GM18520 (cell line): ENCODE measurements around the gene AGBL4.

Source experiments
- ATAC-seq: cut with Tn5 transposase; IDR thresholded peaks from one replicate; pipeline ENCODE4 v1.9.1; 2021; ENCODE audit not compliant: unreplicated experiment

AGBL4 gene

GRCh38 chr1:48671578-48671977 lies 1352.2 kb downstream of the AGBL4 start:
- ATAC-seq = no peak

- ATAC-seq = no peak
These were observed 1353.3 kb downstream of the AGBL4 start for GRCh38 chr1:48670234-48671020.

- no peak for ATAC-seq
These were observed 1355.4 kb downstream of the AGBL4 start for GRCh38 chr1:48668339-48668738.

- no peak for ATAC-seq
These were observed 1356.0 kb downstream of the AGBL4 start for GRCh38 chr1:48667782-48668181.

GRCh38 chr1:48665708-48666407 lies 1357.9 kb downstream of the AGBL4 start:
- no peak for ATAC-seq

GRCh38 chr1:48661726-48662463 lies 1361.9 kb downstream of the AGBL4 start:
- no peak for ATAC-seq

- no peak for ATAC-seq
These were observed 1364.0 kb downstream of the AGBL4 start for GRCh38 chr1:48659801-48660200.

GRCh38 chr1:48657413-48657812 lies 1366.3 kb downstream of the AGBL4 start:
- no peak for ATAC-seq

GRCh38 chr1:48654606-48655210 lies 1369.0 kb downstream of the AGBL4 start:
- ATAC-seq = no peak

GRCh38 chr1:48652334-48652733 lies 1371.4 kb downstream of the AGBL4 start:
- ATAC-seq = no peak

- ATAC-seq = no peak
These were observed 1373.9 kb downstream of the AGBL4 start for GRCh38 chr1:48649880-48650279.

- ATAC-seq = no peak
These were observed 1377.9 kb downstream of the AGBL4 start for GRCh38 chr1:48645883-48646282.

GRCh38 chr1:48644905-48645605 lies 1378.7 kb downstream of the AGBL4 start:
- ATAC-seq = no peak

GRCh38 chr1:48644190-48644900 lies 1379.4 kb downstream of the AGBL4 start:
- no peak for ATAC-seq

GRCh38 chr1:48643193-48643592 lies 1380.6 kb downstream of the AGBL4 start:
- ATAC-seq = no peak

- ATAC-seq = no peak
These were observed 1382.8 kb downstream of the AGBL4 start for GRCh38 chr1:48640836-48641492.

GRCh38 chr1:48629867-48630266 lies 1393.9 kb downstream of the AGBL4 start:
- ATAC-seq = no peak

GRCh38 chr1:48627486-48627885 lies 1396.3 kb downstream of the AGBL4 start:
- ATAC-seq = no peak

GRCh38 chr1:48619539-48619938 lies 1404.2 kb downstream of the AGBL4 start:
- no peak for ATAC-seq

GRCh38 chr1:48617252-48617651 lies 1406.5 kb downstream of the AGBL4 start:
- ATAC-seq = no peak
